Measurements from ENCODE around the gene RAB6D.
"Not testable (repeated sequence)": the region's sequence is repeated elsewhere in the genome, so short reads cannot be mapped to it uniquely, and the experiment has no call there.

RAB6D gene

GRCh38 chr2:131363703-131364186, at the start of gene RAB6D:
Gene RAB6D, minus strand, starts transcription at chr2:131364168. Its CDS starts 448 bp downstream, at chr2:131363720.
- H3K27me3 ChIP-seq (ENCODE audit: control insufficient read depth, insufficient read depth, low read length); H3K27ac ChIP-seq (ENCODE audit: low read depth, low read length); H3K36me3 ChIP-seq (ENCODE audit: control insufficient read depth, insufficient read depth, low read length); H3K4me1 ChIP-seq (ENCODE audit: control insufficient read depth, insufficient read depth, low read length); H3K9ac ChIP-seq (ENCODE audit: low read length): not testable (repeated sequence)
- H3K4me3 ChIP-seq (ENCODE audit: low read length) = peak within 1 kb of the TSS; percentile 32

GRCh38 chr2:131413148-131413747, 49.3 kb upstream of the RAB6D start:
- Histone ChIP-seq H3K4me3 (ENCODE audit: low read length) (no peak overlapping the region), H3K36me3 (ENCODE audit: control insufficient read depth, insufficient read depth, low read length) (no peaks in the 10 kb centered on the region), H3K27me3 (ENCODE audit: control insufficient read depth, insufficient read depth, low read length) (no peaks in the 10 kb centered on the region), H3K27ac (ENCODE audit: low read depth, low read length) (no peak overlapping the region), H3K4me1 (ENCODE audit: control insufficient read depth, insufficient read depth, low read length) (no peaks in the 10 kb centered on the region), H3K9ac (ENCODE audit: low read length) (no peak overlapping the region)

- Histone ChIP-seq H3K36me3 (ENCODE audit: control insufficient read depth, insufficient read depth, low read length) (no peaks in the 10 kb centered on the region), H3K27me3 (ENCODE audit: control insufficient read depth, insufficient read depth, low read length) (peaks cover 3% of the 10 kb centered on the region), H3K4me3 (ENCODE audit: low read length) (no peak overlapping the region), H3K4me1 (ENCODE audit: control insufficient read depth, insufficient read depth, low read length) (no peaks in the 10 kb centered on the region), H3K9ac (ENCODE audit: low read length) (no peak overlapping the region), H3K27ac (ENCODE audit: low read depth, low read length) (no peak overlapping the region)
Measured at GRCh38 chr2:131410173-131410572, 46.2 kb upstream of the RAB6D start.

GRCh38 chr2:131408778-131409177, 44.8 kb upstream of the RAB6D start:
- no peak overlapping the region for H3K9ac ChIP-seq (ENCODE audit: low read length)
- H3K4me3 ChIP-seq (ENCODE audit: low read length) = no peak overlapping the region
- peaks cover 3% of the 10 kb centered on the region for H3K27me3 ChIP-seq (ENCODE audit: control insufficient read depth, insufficient read depth, low read length)
- no peak overlapping the region for H3K27ac ChIP-seq (ENCODE audit: low read depth, low read length)
- H3K4me1 ChIP-seq (ENCODE audit: control insufficient read depth, insufficient read depth, low read length) = no peaks in the 10 kb centered on the region
- H3K36me3 ChIP-seq (ENCODE audit: control insufficient read depth, insufficient read depth, low read length) = no peaks in the 10 kb centered on the region

- no peaks in the 10 kb centered on the region for H3K36me3 ChIP-seq (ENCODE audit: control insufficient read depth, insufficient read depth, low read length)
Measured at GRCh38 chr2:131408207-131408606, 44.2 kb upstream of the RAB6D start.

GRCh38 chr2:131404753-131405152, 40.8 kb upstream of the RAB6D start:
- Histone ChIP-seq H3K36me3 (ENCODE audit: control insufficient read depth, insufficient read depth, low read length) (no peaks in the 10 kb centered on the region), H3K4me3 (ENCODE audit: low read length) (no peak overlapping the region), H3K9ac (ENCODE audit: low read length) (no peak overlapping the region), H3K27ac (ENCODE audit: low read depth, low read length) (no peak overlapping the region), H3K4me1 (ENCODE audit: control insufficient read depth, insufficient read depth, low read length) (no peaks in the 10 kb centered on the region), H3K27me3 (ENCODE audit: control insufficient read depth, insufficient read depth, low read length) (peaks cover 3% of the 10 kb centered on the region)

More at GRCh38 chr2:131408207-131408606, 44.2 kb upstream of the RAB6D start:
- H3K4me1 ChIP-seq (ENCODE audit: control insufficient read depth, insufficient read depth, low read length) = no peaks in the 10 kb centered on the region
- H3K27me3 ChIP-seq (ENCODE audit: control insufficient read depth, insufficient read depth, low read length) = peaks cover 3% of the 10 kb centered on the region
- no peak overlapping the region for H3K9ac ChIP-seq (ENCODE audit: low read length)
- H3K27ac ChIP-seq (ENCODE audit: low read depth, low read length) = no peak overlapping the region
- no peak overlapping the region for H3K4me3 ChIP-seq (ENCODE audit: low read length)

GRCh38 chr2:131402320-131403039, 38.5 kb upstream of the RAB6D start:
- Histone ChIP-seq H3K4me1 (ENCODE audit: control insufficient read depth, insufficient read depth, low read length) (no peaks in the 10 kb centered on the region), H3K27me3 (ENCODE audit: control insufficient read depth, insufficient read depth, low read length) (peaks cover 3% of the 10 kb centered on the region), H3K27ac (ENCODE audit: low read depth, low read length) (no peak overlapping the region), H3K4me3 (ENCODE audit: low read length) (no peak overlapping the region), H3K36me3 (ENCODE audit: control insufficient read depth, insufficient read depth, low read length) (no peaks in the 10 kb centered on the region), H3K9ac (ENCODE audit: low read length) (no peak overlapping the region)

GRCh38 chr2:131400849-131401248, 36.9 kb upstream of the RAB6D start:
- Histone ChIP-seq H3K9ac (ENCODE audit: low read length) (no peak overlapping the region), H3K4me3 (ENCODE audit: low read length) (no peak overlapping the region), H3K27me3 (ENCODE audit: control insufficient read depth, insufficient read depth, low read length) (no peaks in the 10 kb centered on the region), H3K27ac (ENCODE audit: low read depth, low read length) (no peak overlapping the region), H3K4me1 (ENCODE audit: control insufficient read depth, insufficient read depth, low read length) (no peaks in the 10 kb centered on the region), H3K36me3 (ENCODE audit: control insufficient read depth, insufficient read depth, low read length) (no peaks in the 10 kb centered on the region)

GRCh38 chr2:131400441-131400840, 36.5 kb upstream of the RAB6D start:
- H3K9ac ChIP-seq (ENCODE audit: low read length); H3K27ac ChIP-seq (ENCODE audit: low read depth, low read length); H3K4me3 ChIP-seq (ENCODE audit: low read length); H3K27me3 ChIP-seq (ENCODE audit: control insufficient read depth, insufficient read depth, low read length); H3K4me1 ChIP-seq (ENCODE audit: control insufficient read depth, insufficient read depth, low read length); H3K36me3 ChIP-seq (ENCODE audit: control insufficient read depth, insufficient read depth, low read length): not testable (repeated sequence)

GRCh38 chr2:131396209-131396608, 32.2 kb upstream of the RAB6D start:
- H3K9ac ChIP-seq (ENCODE audit: low read length); H3K4me1 ChIP-seq (ENCODE audit: control insufficient read depth, insufficient read depth, low read length); H3K27ac ChIP-seq (ENCODE audit: low read depth, low read length); H3K4me3 ChIP-seq (ENCODE audit: low read length); H3K36me3 ChIP-seq (ENCODE audit: control insufficient read depth, insufficient read depth, low read length); H3K27me3 ChIP-seq (ENCODE audit: control insufficient read depth, insufficient read depth, low read length): not testable (repeated sequence)

GRCh38 chr2:131395024-131395645, 31.2 kb upstream of the RAB6D start:
- not testable (repeated sequence) for H3K27ac ChIP-seq (ENCODE audit: low read depth, low read length); H3K27me3 ChIP-seq (ENCODE audit: control insufficient read depth, insufficient read depth, low read length); H3K4me3 ChIP-seq (ENCODE audit: low read length); H3K4me1 ChIP-seq (ENCODE audit: control insufficient read depth, insufficient read depth, low read length); H3K9ac ChIP-seq (ENCODE audit: low read length); H3K36me3 ChIP-seq (ENCODE audit: control insufficient read depth, insufficient read depth, low read length)

- no peak overlapping the region for H3K27ac ChIP-seq (ENCODE audit: low read depth, low read length)
- no peak overlapping the region for H3K4me3 ChIP-seq (ENCODE audit: low read length)
Measured at GRCh38 chr2:131394147-131394931, 30.4 kb upstream of the RAB6D start.

More at GRCh38 chr2:131394147-131394931, 30.4 kb upstream of the RAB6D start:
- H3K4me1 ChIP-seq (ENCODE audit: control insufficient read depth, insufficient read depth, low read length) = no peaks in the 10 kb centered on the region
- H3K36me3 ChIP-seq (ENCODE audit: control insufficient read depth, insufficient read depth, low read length) = no peaks in the 10 kb centered on the region
- H3K27me3 ChIP-seq (ENCODE audit: control insufficient read depth, insufficient read depth, low read length) = no peaks in the 10 kb centered on the region
- no peak overlapping the region for H3K9ac ChIP-seq (ENCODE audit: low read length)

All from rectal smooth muscle tissue (tissue), 1 donor.